Subcutaneous abdominal adipose tissue (tissue), 5 donors: Measurements from ENCODE around the gene PRF1.
"Not testable (repeated sequence)": the region's sequence is repeated elsewhere in the genome, so short reads cannot be mapped to it uniquely, and the experiment has no call there.

Experiments used
- H3K27ac ChIP-seq: one replicate; pipeline ENCODE4 v1.7.0; 2013; ENCODE audit warnings: low read depth, mild to moderate bottlenecking, inconsistent platforms, low read length, moderate library complexity
- H3K27me3 ChIP-seq, 5 donors: one replicate each; pipeline ENCODE4 v1.7.0; 2013; ENCODE audit warnings: low read length in 5 of 5, inconsistent platforms in 1 of 5; ENCODE audit not compliant: control insufficient read depth in 5 of 5, insufficient read depth in 4 of 5
- H3K36me3 ChIP-seq, 5 donors: one replicate each; pipeline ENCODE4 v1.7.0; 2013; ENCODE audit warnings: low read length in 5 of 5; ENCODE audit not compliant: control insufficient read depth in 5 of 5, insufficient read depth in 5 of 5
- H3K4me1 ChIP-seq, 5 donors: one replicate each; pipeline ENCODE4 v1.7.0; 2013; ENCODE audit warnings: low read length in 5 of 5, mild to moderate bottlenecking in 3 of 5, moderate library complexity in 1 of 5; ENCODE audit not compliant: control insufficient read depth in 5 of 5, insufficient read depth in 5 of 5
- H3K4me3 ChIP-seq, 5 donors: one replicate each; pipeline ENCODE4 v1.7.0; 2013; ENCODE audit warnings: low read length in 5 of 5, low read depth in 1 of 5
- H3K9ac ChIP-seq, 5 donors: one replicate each; pipeline ENCODE4 v1.7.0; 2013; ENCODE audit warnings: low read length in 5 of 5, mild to moderate bottlenecking in 4 of 5, moderate library complexity in 3 of 5
- H3K9me3 ChIP-seq, 5 donors: one replicate each; pipeline ENCODE4 v1.7.0; 2013; ENCODE audit warnings: low read length in 5 of 5; ENCODE audit not compliant: control insufficient read depth in 5 of 5
- donor health status: healthy.
- donor health status: healthy.
- donor health status: healthy.
- donor health status: healthy.
- donor health status: healthy.

Gene PRF1

GRCh38 chr10:70602665-70603448, at the start of gene PRF1:
Gene PRF1, minus strand, starts transcription at chr10:70602741. Its CDS starts 1,839 bp downstream, at chr10:70600902.
- Histone ChIP-seq H3K27ac (no peak within 1 kb of the TSS), H3K9ac (no peak within 1 kb of the TSS), H3K4me1 (no peaks in the 10 kb centered on the region), H3K36me3 (no peaks in the 10 kb centered on the region), H3K9me3 (no peaks in the 10 kb centered on the region), H3K27me3 (no peaks in the 10 kb centered on the region), H3K4me3 (peak within 1 kb of the TSS in 2 of 5 donors; percentile 24 to 33)

- H3K4me3 ChIP-seq = no peak overlapping the region
Measured at GRCh38 chr10:70651661-70652060, 49.1 kb upstream of the PRF1 start.

GRCh38 chr10:70650718-70651117, 48.2 kb upstream of the PRF1 start:
- Histone ChIP-seq H3K9ac (no peak overlapping the region), H3K9me3 (peaks cover 0 to 8% (median 5%) of the 10 kb centered on the region in 5 donors), H3K36me3 (no peaks in the 10 kb centered on the region), H3K4me3 (no peak overlapping the region), H3K27me3 (no peaks in the 10 kb centered on the region), H3K27ac (no peak overlapping the region), H3K4me1 (peaks cover 4 to 11% (median 8%) of the 10 kb centered on the region in 5 donors)

More at GRCh38 chr10:70651661-70652060, 49.1 kb upstream of the PRF1 start:
- no peak overlapping the region for H3K27ac ChIP-seq
- H3K9ac ChIP-seq = no peak overlapping the region
- H3K4me1 ChIP-seq = peaks cover 4 to 11% (median 8%) of the 10 kb centered on the region in 5 donors
- no peaks in the 10 kb centered on the region for H3K36me3 ChIP-seq
- no peaks in the 10 kb centered on the region for H3K27me3 ChIP-seq
- peaks cover 0 to 8% (median 5%) of the 10 kb centered on the region in 5 donors for H3K9me3 ChIP-seq

- H3K27ac ChIP-seq = no peak overlapping the region
- no peaks in the 10 kb centered on the region for H3K36me3 ChIP-seq
- no peak overlapping the region for H3K9ac ChIP-seq
- H3K4me1 ChIP-seq = peaks cover 4 to 11% (median 8%) of the 10 kb centered on the region in 5 donors
- H3K27me3 ChIP-seq = peaks cover 0 to 3% (median 0%) of the 10 kb centered on the region in 5 donors
- H3K9me3 ChIP-seq = peaks cover 0 to 8% (median 5%) of the 10 kb centered on the region in 5 donors
- no peak overlapping the region for H3K4me3 ChIP-seq
Measured at GRCh38 chr10:70650104-70650503, 47.6 kb upstream of the PRF1 start.

- Histone ChIP-seq H3K4me1 (peaks cover 4 to 11% (median 8%) of the 10 kb centered on the region in 5 donors), H3K4me3 (no peak overlapping the region), H3K27ac (no peak overlapping the region), H3K9me3 (peaks cover 0 to 8% (median 5%) of the 10 kb centered on the region in 5 donors), H3K27me3 (peaks cover 0 to 3% (median 0%) of the 10 kb centered on the region in 5 donors), H3K9ac (no peak overlapping the region), H3K36me3 (no peaks in the 10 kb centered on the region)
Measured at GRCh38 chr10:70649526-70649925, 47.0 kb upstream of the PRF1 start.

GRCh38 chr10:70648427-70648826, 45.9 kb upstream of the PRF1 start:
- H3K27me3 ChIP-seq = peaks cover 0 to 3% (median 0%) of the 10 kb centered on the region in 5 donors
- H3K4me3 ChIP-seq = no peak overlapping the region

GRCh38 chr10:70647086-70647485, 44.5 kb upstream of the PRF1 start:
- Histone ChIP-seq H3K9me3 (peaks cover 0 to 8% (median 5%) of the 10 kb centered on the region in 5 donors), H3K4me1 (no peaks in the 10 kb centered on the region), H3K36me3 (no peaks in the 10 kb centered on the region), H3K27me3 (peaks cover 0 to 3% (median 0%) of the 10 kb centered on the region in 5 donors), H3K9ac (no peak overlapping the region), H3K4me3 (no peak overlapping the region), H3K27ac (no peak overlapping the region)

More at GRCh38 chr10:70648427-70648826, 45.9 kb upstream of the PRF1 start:
- H3K4me1 ChIP-seq = peaks cover 4 to 7% (median 6%) of the 10 kb centered on the region in 5 donors
- H3K36me3 ChIP-seq = no peaks in the 10 kb centered on the region
- no peak overlapping the region for H3K9ac ChIP-seq
- H3K9me3 ChIP-seq = peaks cover 0 to 8% (median 5%) of the 10 kb centered on the region in 5 donors
- no peak overlapping the region for H3K27ac ChIP-seq

GRCh38 chr10:70644959-70645358, 42.4 kb upstream of the PRF1 start:
- not testable (repeated sequence) for H3K9me3 ChIP-seq, H3K27ac ChIP-seq, H3K4me3 ChIP-seq, H3K4me1 ChIP-seq, H3K9ac ChIP-seq, H3K27me3 ChIP-seq, H3K36me3 ChIP-seq

GRCh38 chr10:70643272-70643671, 40.7 kb upstream of the PRF1 start:
- not testable (repeated sequence) for H3K27ac ChIP-seq, H3K9me3 ChIP-seq, H3K4me1 ChIP-seq, H3K9ac ChIP-seq, H3K27me3 ChIP-seq, H3K4me3 ChIP-seq, H3K36me3 ChIP-seq

GRCh38 chr10:70639640-70640383, 37.3 kb upstream of the PRF1 start:
- not testable (repeated sequence) for H3K9me3 ChIP-seq, H3K4me3 ChIP-seq, H3K4me1 ChIP-seq, H3K36me3 ChIP-seq, H3K27ac ChIP-seq, H3K9ac ChIP-seq, H3K27me3 ChIP-seq
